ENCODE measurements around the gene GOSR2.

Gene GOSR2

DNA sequence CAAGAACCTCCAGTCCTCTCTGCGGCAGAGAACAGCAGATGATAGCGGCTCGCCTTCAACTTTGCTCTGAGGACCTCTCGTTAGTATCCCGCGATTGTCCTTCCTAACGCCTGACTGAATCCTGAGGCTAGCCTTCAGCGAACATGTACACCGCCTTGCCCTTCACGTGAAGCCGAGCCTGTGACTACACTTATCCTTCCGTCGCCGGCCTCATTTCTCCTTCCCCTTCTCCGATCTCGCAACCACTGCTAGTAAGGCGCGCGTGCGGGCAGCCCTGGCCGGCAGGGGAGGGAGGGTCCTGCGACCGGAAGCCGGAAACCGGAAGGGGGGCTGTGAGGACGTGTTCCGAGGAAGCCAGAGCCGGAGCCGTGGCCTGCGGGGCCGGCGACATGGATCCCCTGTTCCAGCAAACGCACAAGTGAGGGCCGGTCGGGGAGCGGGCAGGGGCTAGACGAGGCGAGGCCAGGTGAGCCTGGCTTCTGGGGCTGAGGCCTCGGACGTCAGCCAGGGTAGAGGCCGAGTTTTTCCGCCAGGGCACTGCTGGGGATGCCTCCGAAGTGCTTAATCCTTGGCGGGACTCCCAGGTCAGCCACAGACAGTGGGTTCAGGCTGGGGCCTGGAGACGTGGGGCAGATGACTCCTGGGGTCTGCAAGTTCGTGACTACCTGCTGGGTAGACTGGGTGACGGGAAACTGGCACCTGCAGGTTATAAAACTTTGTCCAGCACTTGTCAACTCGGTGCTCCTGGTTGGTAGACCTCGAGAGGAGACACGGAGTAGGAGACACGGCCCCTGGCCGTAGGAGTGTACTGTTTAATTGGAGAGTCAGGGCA is at the start of gene GOSR2:
Gene GOSR2, plus strand, starts transcription at position 357 of the 832 bp plus-strand sequence. Its CDS starts 33 bp downstream, at position 390.
- peak; percentile 85 for DNase-seq (ENCODE audit: low read depth)

DNA sequence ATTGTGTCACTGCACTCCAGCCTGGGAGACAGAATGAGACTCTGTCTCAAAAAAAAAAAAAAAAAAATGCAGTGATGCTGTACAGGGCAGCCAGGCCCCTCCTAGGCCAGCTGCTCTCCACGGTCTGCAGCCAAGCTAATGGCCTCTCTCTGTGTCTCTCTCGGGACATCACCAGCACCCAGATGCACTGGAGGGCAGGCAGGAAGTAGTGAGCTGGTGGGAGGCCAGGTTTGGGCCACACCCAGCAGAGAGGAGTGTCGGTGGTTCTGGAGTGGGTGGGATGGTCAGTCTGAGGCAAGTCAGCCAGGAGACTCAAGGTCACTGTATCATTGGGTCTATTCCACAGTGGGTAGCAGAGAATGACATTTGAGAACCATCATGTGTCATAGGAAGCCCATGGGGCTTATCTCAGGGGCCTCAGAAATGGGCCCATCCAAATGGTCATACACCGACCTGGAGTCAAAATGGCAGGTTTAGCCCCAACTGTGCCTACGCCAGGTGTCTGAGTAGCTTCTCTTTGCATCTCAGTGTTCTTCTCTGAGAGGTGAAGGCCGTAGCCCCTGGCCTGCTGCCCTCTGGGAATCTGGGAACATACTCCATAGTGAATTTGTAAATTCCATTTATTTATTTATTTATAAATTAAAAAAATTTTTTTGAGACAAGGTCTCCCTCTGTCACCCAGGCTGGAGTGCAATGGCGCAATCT is 48.9 kb upstream of the GOSR2 start:
- DNase-seq (ENCODE audit: low read depth) = no peak

DNA sequence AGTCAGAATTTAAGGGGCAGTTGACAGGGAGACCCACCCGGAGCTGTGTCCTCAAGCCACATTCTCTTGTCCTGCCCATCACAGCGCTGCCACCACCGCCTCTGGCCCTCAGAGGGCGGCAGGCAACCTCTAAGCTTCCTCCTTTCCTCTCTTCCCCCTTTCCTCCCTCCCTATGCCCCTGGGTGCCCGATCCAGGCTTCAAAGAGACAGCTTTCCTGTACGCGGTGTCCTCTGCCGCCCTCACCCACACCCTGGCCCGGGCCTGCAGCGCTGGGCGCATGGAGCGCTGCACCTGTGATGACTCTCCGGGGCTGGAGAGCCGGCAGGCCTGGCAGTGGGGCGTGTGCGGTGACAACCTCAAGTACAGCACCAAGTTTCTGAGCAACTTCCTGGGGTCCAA is 48.1 kb upstream of the GOSR2 start:
- DNase-seq (ENCODE audit: low read depth) = no peak

- no peak for DNase-seq (ENCODE audit: low read depth)
Observed at GRCh38 chr17:46875849-46876352, 47.1 kb upstream of the GOSR2 start.

DNA sequence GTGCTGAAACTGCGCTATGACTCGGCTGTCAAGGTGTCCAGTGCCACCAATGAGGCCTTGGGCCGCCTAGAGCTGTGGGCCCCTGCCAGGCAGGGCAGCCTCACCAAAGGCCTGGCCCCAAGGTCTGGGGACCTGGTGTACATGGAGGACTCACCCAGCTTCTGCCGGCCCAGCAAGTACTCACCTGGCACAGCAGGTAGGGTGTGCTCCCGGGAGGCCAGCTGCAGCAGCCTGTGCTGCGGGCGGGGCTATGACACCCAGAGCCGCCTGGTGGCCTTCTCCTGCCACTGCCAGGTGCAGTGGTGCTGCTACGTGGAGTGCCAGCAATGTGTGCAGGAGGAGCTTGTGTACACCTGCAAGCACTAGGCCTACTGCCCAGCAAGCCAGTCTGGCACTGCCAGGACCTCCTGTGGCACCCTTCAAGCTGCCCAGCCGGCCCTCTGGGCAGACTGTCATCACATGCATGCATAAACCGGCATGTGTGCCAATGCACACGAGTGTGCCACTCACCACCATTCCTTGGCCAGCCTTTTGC is 46.5 kb upstream of the GOSR2 start:
- DNase-seq (ENCODE audit: low read depth) = no peak

GRCh38 chr17:46876926-46877325 is 46.0 kb upstream of the GOSR2 start:
- DNase-seq (ENCODE audit: low read depth) = no peak

DNA sequence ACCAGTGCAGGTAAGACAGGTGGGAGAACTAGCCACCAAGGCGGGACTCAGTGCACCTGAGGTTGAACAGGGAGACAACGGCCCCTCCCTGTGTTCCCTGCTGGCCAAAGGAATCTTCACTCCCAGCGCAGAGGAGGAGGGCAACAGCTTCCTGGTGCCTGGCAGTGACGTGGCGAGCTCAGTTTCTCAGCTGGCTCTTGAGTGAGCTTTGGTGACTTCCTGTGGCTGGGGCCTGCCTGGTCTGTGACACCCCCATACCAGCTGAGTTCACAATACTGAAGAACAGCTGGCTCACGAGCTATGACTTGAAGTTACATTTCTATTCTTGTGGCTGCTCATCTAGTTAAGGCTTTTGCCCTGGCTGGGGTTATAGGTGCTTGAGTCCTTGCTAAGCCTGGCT is 45.5 kb upstream of the GOSR2 start:
- DNase-seq (ENCODE audit: low read depth) = no peak

DNA sequence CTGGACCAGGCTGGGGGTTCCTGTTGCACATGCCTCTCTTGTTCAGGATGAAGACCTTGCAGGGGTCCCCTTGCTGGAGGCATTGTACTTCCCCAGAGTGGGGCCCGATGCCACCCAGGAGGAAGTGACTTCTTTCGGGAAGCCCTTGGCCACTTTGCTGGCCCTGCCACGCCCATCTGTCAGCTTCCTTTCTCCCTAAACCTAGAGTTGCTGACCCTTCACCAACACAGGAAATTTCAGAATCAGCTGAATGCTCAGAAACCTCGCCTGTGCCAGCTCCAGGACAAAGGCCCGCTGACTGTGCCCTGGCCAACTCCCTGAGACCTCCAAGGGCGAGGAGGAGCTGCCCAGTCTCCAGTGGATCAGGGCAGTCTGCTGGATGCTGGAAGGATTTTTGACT is 44.9 kb upstream of the GOSR2 start:
- no peak for DNase-seq (ENCODE audit: low read depth)

- no peak for DNase-seq (ENCODE audit: low read depth)
Observed at GRCh38 chr17:46879101-46879500, 43.9 kb upstream of the GOSR2 start.

DNA sequence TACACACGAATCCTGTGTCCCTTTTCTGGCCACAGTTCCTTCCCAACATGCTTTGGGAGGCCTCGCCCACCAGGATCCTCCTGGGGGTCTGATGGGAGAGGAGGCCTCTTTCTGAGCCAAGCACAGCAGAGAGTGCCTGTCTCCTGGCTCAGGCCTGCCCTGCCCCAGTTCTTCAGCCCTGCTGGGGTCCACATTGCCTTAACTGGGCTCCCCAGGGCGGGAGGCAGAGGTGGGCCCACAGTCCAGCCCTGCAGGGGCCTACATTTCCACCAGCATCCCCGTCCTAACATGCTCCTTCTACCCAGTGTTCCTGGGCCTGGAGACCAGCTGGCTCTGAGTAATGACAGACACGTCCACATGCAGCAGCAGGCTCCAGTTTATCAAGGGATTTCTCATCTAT is 41.9 kb upstream of the GOSR2 start:
- DNase-seq (ENCODE audit: low read depth) = no peak

GRCh38 chr17:46882666-46883065 is 40.3 kb upstream of the GOSR2 start:
- no peak for DNase-seq (ENCODE audit: low read depth)

DNA sequence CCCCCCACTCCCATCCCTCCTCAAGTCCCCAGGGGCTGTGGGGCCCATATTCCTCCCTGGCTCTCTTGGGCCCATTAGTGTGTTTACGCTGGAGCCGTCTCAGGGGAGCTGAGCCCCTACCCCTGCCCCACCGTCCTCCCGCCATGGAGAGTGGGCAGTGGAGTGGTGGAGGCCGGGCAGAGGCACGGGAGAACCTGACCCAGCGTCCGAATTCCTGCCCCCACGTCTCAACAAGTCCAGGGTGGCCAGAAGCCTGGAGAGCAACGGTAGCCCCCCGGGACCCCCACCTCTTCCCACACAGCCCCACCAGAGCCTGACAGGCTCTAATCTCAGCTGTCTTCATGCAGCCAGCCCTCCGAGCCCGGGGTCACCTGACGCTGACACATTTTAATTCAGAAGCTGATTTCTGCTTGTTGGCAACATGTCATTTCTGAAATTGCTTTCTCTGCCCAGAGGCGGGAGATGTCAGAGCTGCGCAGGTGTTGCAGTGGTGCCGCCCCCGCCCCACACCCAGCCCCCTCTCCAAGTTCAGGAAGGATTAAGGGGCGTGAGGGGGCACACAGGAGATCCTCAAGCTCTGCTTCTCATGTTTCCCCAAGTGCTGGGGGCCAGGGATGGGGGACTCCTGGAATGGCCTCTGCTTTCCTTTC is 39.0 kb upstream of the GOSR2 start:
- DNase-seq (ENCODE audit: low read depth) = no peak

DNA sequence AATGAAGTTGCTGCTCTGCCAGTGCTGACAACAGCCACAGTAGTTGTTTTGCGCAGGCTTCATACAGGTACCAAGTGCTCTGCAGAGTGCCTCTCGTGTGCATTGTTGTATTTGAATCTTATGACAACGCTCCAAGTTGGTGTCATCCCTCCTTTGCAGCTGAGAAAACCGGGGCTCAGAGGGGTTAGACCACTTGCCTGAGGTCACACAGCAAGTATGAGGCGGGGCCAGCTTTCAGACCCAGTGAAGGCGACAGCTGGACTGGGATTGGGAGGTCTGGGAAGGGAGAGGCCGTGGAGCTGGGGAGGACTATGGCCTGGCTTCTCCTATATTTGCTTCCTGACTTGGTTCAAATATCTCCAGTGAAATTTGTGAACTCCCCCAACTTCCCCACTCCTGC is 38.4 kb upstream of the GOSR2 start:
- DNase-seq (ENCODE audit: low read depth) = no peak

DNA sequence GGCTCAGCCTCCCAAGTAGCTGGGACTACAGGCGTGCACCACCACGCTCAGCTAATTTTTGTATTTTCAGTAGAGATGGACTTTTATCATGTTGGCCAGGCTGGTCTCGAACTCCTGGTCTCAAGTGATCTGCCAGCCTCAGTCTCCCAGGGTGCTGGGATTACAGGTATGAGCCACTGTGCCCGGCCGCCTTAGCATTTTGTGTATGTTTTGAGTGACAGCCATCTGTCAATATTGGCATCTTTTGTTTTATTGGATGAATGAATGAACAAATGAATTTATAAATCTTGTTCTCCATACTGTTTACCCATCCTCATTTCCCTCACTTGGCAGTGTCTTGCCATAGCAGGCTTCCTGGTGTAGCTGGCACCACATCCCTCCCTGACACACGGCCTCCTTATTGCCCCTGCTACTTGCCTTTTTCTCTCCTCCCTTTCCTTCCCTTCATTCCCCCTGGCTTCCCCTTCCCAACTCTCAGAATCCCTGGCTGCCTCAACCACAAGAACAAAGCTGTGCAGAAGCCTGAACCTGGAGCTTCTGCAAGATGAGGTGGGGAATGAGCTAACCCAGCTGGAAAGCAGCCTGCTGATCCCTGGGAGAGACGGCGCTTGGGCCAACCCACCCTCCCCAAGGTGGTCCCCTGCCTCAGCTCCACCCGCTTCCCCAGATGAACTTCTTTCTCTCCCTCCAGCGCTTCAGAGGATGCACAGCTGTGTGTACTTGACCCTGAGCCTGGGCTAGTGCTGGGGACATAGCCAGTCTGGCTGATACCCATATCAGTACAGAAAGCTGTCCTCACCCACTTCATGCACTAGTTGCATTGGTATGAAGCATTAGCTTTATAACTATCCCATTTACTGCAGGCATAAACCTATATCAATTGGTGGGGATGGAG is 37.3 kb upstream of the GOSR2 start:
- no peak for DNase-seq (ENCODE audit: low read depth)

- no peak for DNase-seq (ENCODE audit: low read depth)
Observed at GRCh38 chr17:46886310-46886663, 36.7 kb upstream of the GOSR2 start.

DNA sequence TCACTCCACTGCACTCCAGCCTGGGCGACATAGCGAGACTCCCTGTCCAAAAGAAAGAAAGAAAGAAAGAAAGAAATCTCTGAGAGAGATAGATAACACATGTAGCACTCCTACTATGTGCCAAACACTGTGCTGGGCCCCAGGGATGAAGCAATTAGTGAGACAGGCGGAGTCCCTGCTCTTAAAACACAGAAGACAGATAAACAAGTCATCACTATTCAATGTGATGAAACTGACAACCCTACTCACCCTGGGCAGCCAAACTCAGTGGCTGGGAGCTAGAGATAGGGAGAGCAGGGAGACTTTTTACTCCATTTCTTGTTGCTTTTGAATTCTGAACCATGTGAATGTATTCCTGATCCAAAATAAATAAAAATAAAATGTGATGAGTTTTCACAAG is 35.2 kb upstream of the GOSR2 start:
- DNase-seq (ENCODE audit: low read depth) = no peak

GRCh38 chr17:46888727-46889126 is 34.2 kb upstream of the GOSR2 start:
- DNase-seq (ENCODE audit: low read depth) = no peak

GRCh38 chr17:46889519-46889918 is 33.4 kb upstream of the GOSR2 start:
- DNase-seq (ENCODE audit: low read depth) = no peak

DNA sequence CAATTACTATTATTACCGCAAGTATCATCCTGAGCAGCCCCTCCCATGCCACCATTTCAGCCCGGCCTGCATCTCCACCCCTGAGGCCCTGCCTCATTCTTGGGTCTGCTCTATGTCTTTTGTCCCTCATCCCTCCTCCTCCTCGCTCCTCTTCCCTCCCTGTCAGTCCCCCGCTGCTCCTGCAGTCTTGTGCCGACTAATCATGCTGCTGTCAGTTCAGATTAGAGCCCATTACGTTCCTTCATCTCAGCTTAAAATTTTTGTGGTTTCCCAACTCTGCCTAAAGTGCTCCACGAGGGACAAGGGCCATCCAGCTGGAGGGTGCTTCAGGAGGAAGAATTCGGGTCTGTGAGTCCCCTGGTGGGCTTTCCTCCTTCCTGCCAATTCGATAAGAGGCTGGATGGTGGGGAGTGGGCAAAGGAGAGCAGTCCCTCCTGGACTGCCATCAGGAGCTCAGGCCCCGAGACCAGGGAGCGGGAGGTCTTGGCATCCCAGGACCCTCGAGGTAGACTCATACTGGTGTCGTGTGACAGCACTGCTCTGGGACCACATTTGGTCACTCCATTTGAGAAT is 32.9 kb upstream of the GOSR2 start:
- no peak for DNase-seq (ENCODE audit: low read depth)

DNA sequence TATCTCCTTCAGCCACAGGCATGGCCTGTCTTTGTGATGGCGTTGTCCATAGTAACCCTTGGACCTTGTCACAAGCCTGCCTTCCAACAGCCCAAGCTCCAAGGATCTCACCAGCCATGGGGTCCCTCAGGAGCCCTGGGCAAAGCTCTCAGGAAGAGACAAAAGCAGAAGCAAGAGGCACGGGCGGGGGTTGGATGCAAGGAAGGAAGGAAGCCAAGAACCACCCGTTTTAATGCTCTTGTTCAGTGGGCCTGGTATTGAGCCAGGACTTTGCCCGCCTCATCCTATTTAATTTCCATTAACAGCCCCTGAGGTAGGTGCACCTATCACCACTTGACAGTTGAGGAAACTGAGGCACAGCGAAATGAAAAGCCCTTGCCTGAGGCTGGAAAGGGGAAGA is 32.3 kb upstream of the GOSR2 start:
- DNase-seq (ENCODE audit: low read depth) = no peak

GRCh38 chr17:46892192-46892703 is 30.7 kb upstream of the GOSR2 start:
- DNase-seq (ENCODE audit: low read depth) = no peak

Measured in HS-27A (cell line).